GM21786 (cell line): ENCODE measurements around the gene OR6N2.

Experiments used
- ATAC-seq: cut with Tn5 transposase; IDR thresholded peaks from one replicate; pipeline ENCODE4 v1.9.1; 2021; ENCODE audit not compliant: unreplicated experiment

The OR6N2 gene

GRCh38 chr1:158754420-158754819, 26.6 kb downstream of the OR6N2 start, which contains the start of gene OR6K6:
OR6K6 (plus strand) TSS chr1:158754720; CDS start chr1:158754888, 168 bp downstream.
- no peak for ATAC-seq

- no peak for ATAC-seq
Observed at GRCh38 chr1:158752155-158752712, 28.8 kb downstream of the OR6N2 start.

GRCh38 chr1:158735848-158736247, 45.2 kb downstream of the OR6N2 start:
- ATAC-seq, result no peak

- ATAC-seq, result no peak
Observed at GRCh38 chr1:158732524-158732923, 48.5 kb downstream of the OR6N2 start.

GRCh38 chr1:158731707-158732106, 49.3 kb downstream of the OR6N2 start:
- no peak for ATAC-seq

- no peak for ATAC-seq
Observed at GRCh38 chr1:158730453-158730852, 50.6 kb downstream of the OR6N2 start.

GRCh38 chr1:158728510-158729225, 52.3 kb downstream of the OR6N2 start:
- ATAC-seq, result no peak

GRCh38 chr1:158724442-158724841, 56.6 kb downstream of the OR6N2 start:
- no peak for ATAC-seq
